ENCODE results near the gene EHF.

Gene EHF

GRCh38 chr11:34624069-34624468, 3.2 kb downstream of the EHF start:
- Histone ChIP-seq H3K4me2 (ENCODE audit: low read depth, low read length, poor library complexity, severe bottlenecking) (no peak overlapping the region), H3K27me3 (ENCODE audit: low read length) (no peaks in the 10 kb centered on the region), H3K9ac (ENCODE audit: low read length) (no peak overlapping the region), H4K20me1 (ENCODE audit: low read depth, low read length) (no peaks in the 10 kb centered on the region), H3K79me2 (ENCODE audit: insufficient read depth, low read length) (no peaks in the 10 kb centered on the region), H3K36me3 (ENCODE audit: low read length) (no peaks in the 10 kb centered on the region), H3K9me3 (ENCODE audit: insufficient read depth, low read length) (no peaks in the 10 kb centered on the region), H3F3A (ENCODE audit: insufficient read depth) (no peaks in the 10 kb centered on the region), H2AFZ (ENCODE audit: low read depth, low read length, severe bottlenecking) (no peak overlapping the region), H3K27ac (ENCODE audit: low read depth, low read length) (no peak overlapping the region), H3K9me2 (replicated peaks; ENCODE audit: insufficient read depth, low read length) (no peaks in the 10 kb centered on the region), H3K4me3 (ENCODE audit: insufficient read depth, low read length, poor library complexity, severe bottlenecking) (no peak overlapping the region)
- TF ChIP-seq EZH2phosphoT487 (conservative IDR thresholded peaks at IDR 0.05; ENCODE audit: low read length) (no peak), CTCF (IDR thresholded peaks at IDR 0.05; ENCODE audit: insufficient read depth, low read length, poor library complexity, severe bottlenecking) (no peak)

- no peaks in the 10 kb centered on the region for H4K20me1 ChIP-seq (ENCODE audit: low read depth, low read length)
- no peaks in the 10 kb centered on the region for H3K9me3 ChIP-seq (ENCODE audit: insufficient read depth, low read length)
- no peak overlapping the region for H3K27ac ChIP-seq (ENCODE audit: low read depth, low read length)
- no peak overlapping the region for H3K4me2 ChIP-seq (ENCODE audit: low read depth, low read length, poor library complexity, severe bottlenecking)
- no peaks in the 10 kb centered on the region for H3K27me3 ChIP-seq (ENCODE audit: low read length)
- H3F3A ChIP-seq (ENCODE audit: insufficient read depth): no peaks in the 10 kb centered on the region
- no peaks in the 10 kb centered on the region for H3K36me3 ChIP-seq (ENCODE audit: low read length)
- H3K79me2 ChIP-seq (ENCODE audit: insufficient read depth, low read length): no peaks in the 10 kb centered on the region
- no peak overlapping the region for H2AFZ ChIP-seq (ENCODE audit: low read depth, low read length, severe bottlenecking)
- H3K9me2 ChIP-seq (replicated peaks; ENCODE audit: insufficient read depth, low read length): no peaks in the 10 kb centered on the region
- TF ChIP-seq EZH2phosphoT487 (conservative IDR thresholded peaks at IDR 0.05; ENCODE audit: low read length): no peak
- TF ChIP-seq CTCF (IDR thresholded peaks at IDR 0.05; ENCODE audit: insufficient read depth, low read length, poor library complexity, severe bottlenecking): no peak
- no peak overlapping the region for H3K9ac ChIP-seq (ENCODE audit: low read length)
- no peak overlapping the region for H3K4me3 ChIP-seq (ENCODE audit: insufficient read depth, low read length, poor library complexity, severe bottlenecking)
Observed at GRCh38 chr11:34625576-34625975, 4.7 kb downstream of the EHF start.

DNA sequence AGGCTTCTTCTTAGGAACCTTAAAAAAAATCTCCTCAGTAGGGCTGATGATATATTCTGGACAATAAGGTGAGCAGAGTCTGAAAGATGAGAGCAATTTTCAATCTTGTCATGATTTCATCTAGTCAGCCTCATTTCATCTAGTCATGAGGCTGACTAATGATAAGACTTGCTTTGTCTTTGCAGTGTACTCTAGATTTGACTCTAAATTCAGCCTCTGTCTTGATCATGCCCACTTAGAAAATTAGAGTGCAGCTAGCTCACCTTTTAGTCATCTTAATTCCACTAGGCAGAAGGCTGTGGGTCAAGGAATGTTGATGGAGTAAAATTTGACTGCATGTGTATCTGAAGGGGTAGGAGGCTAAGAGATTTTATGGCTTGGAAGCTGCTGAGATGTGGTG, 5.5 kb downstream of the EHF start:
- H3K4me3 ChIP-seq (ENCODE audit: insufficient read depth, low read length, poor library complexity, severe bottlenecking): no peak overlapping the region

More for the DNA sequence above, 5.5 kb downstream of the EHF start:
- no peak overlapping the region for H3K9ac ChIP-seq (ENCODE audit: low read length)
- no peak overlapping the region for H2AFZ ChIP-seq (ENCODE audit: low read depth, low read length, severe bottlenecking)
- no peak overlapping the region for H3K4me2 ChIP-seq (ENCODE audit: low read depth, low read length, poor library complexity, severe bottlenecking)
- H3K9me3 ChIP-seq (ENCODE audit: insufficient read depth, low read length): no peaks in the 10 kb centered on the region
- H4K20me1 ChIP-seq (ENCODE audit: low read depth, low read length): no peaks in the 10 kb centered on the region
- H3K27me3 ChIP-seq (ENCODE audit: low read length): no peaks in the 10 kb centered on the region
- no peaks in the 10 kb centered on the region for H3K79me2 ChIP-seq (ENCODE audit: insufficient read depth, low read length)
- H3K9me2 ChIP-seq (replicated peaks; ENCODE audit: insufficient read depth, low read length): no peaks in the 10 kb centered on the region
- no peak overlapping the region for H3K27ac ChIP-seq (ENCODE audit: low read depth, low read length)
- H3K36me3 ChIP-seq (ENCODE audit: low read length): no peaks in the 10 kb centered on the region
- no peak for TF ChIP-seq CTCF (IDR thresholded peaks at IDR 0.05; ENCODE audit: insufficient read depth, low read length, poor library complexity, severe bottlenecking)
- TF ChIP-seq EZH2phosphoT487 (conservative IDR thresholded peaks at IDR 0.05; ENCODE audit: low read length): no peak
- no peaks in the 10 kb centered on the region for H3F3A ChIP-seq (ENCODE audit: insufficient read depth)
